Left renal pelvis (tissue), 4 donors: Measurements from ENCODE around the gene CADPS2. TPM values are rescaled to one million over a fixed set of nuclear protein-coding genes. Genes with fewer than 3 reads are reported as not detected.
A peak's percentile ranks its signal among the peaks of the same experiment; 100 is the strongest.

Experiments used
- DNase-seq, 4 donors: peaks; one replicate each; pipeline ENCODE4 v3.0.0-alpha.2; 2013; ENCODE audit warnings: low read depth in 4 of 4, low spot score in 3 of 4
- polyA plus RNA-seq, 4 donors: library from polyadenylated mRNA; unstranded; fragments of 120-200 nt; gene quantifications; one replicate each; pipeline ENCODE4 v1.2.1, GENCODE V29; 2013; ENCODE audit not compliant: insufficient read length in 4 of 4

Gene CADPS2
- polyA plus RNA-seq, 4 donors: 42.6 to 124 (median 54.3) TPM

GRCh38 chr7:122549578-122549977 lies 336.7 kb downstream of the CADPS2 start:
- no peak for DNase-seq

GRCh38 chr7:122546496-122546895 lies 339.8 kb downstream of the CADPS2 start:
- no peak for DNase-seq

GRCh38 chr7:122544463-122544862 lies 341.8 kb downstream of the CADPS2 start:
- DNase-seq: no peak

- DNase-seq: no peak
These were observed 342.4 kb downstream of the CADPS2 start for GRCh38 chr7:122543891-122544290.

GRCh38 chr7:122543166-122543565 lies 343.1 kb downstream of the CADPS2 start:
- DNase-seq: no peak

- no peak for DNase-seq
These were observed 351.2 kb downstream of the CADPS2 start for GRCh38 chr7:122535086-122535485.

- DNase-seq: no peak
These were observed 353.6 kb downstream of the CADPS2 start for GRCh38 chr7:122532406-122533269.

- DNase-seq: peak in 2 of 4 donors; percentile 17 to 26
These were observed 357.3 kb downstream of the CADPS2 start for GRCh38 chr7:122528879-122529481.

- DNase-seq: no peak
These were observed 360.9 kb downstream of the CADPS2 start for GRCh38 chr7:122525355-122525754.

- DNase-seq: no peak
These were observed 364.5 kb downstream of the CADPS2 start for GRCh38 chr7:122521767-122522166.

- DNase-seq: no peak
These were observed 365.2 kb downstream of the CADPS2 start for GRCh38 chr7:122520971-122521555.

GRCh38 chr7:122518488-122518887 lies 367.8 kb downstream of the CADPS2 start:
- DNase-seq: no peak

- DNase-seq: no peak
These were observed 368.7 kb downstream of the CADPS2 start for GRCh38 chr7:122517576-122517975.

- no peak for DNase-seq
These were observed 370.9 kb downstream of the CADPS2 start for GRCh38 chr7:122515404-122515803.

GRCh38 chr7:122511268-122511667 lies 375.0 kb downstream of the CADPS2 start:
- no peak for DNase-seq

GRCh38 chr7:122507591-122507990 lies 378.7 kb downstream of the CADPS2 start:
- no peak for DNase-seq

GRCh38 chr7:122492007-122492406 lies 394.3 kb downstream of the CADPS2 start:
- no peak for DNase-seq

- DNase-seq: no peak
These were observed 398.0 kb downstream of the CADPS2 start for GRCh38 chr7:122488241-122488640.

GRCh38 chr7:122487131-122487530 lies 399.1 kb downstream of the CADPS2 start:
- DNase-seq: no peak

- DNase-seq: no peak
These were observed 400.4 kb downstream of the CADPS2 start for GRCh38 chr7:122485856-122486255.

- no peak for DNase-seq
These were observed 404.0 kb downstream of the CADPS2 start for GRCh38 chr7:122482212-122482611.

- DNase-seq: no peak
These were observed 415.4 kb downstream of the CADPS2 start for GRCh38 chr7:122470859-122471258.
